ENCODE measurements around the gene AP1AR.

GRCh38 chr4:112219826-112220366 lies 11.7 kb upstream of the AP1AR start:
- TF ChIP-seq CTCF (IDR thresholded peaks at IDR 0.05) (no peak), POLR2A (IDR thresholded peaks at IDR 0.05) (no peak)
